Measurements from ENCODE around the gene MXD1.
"Not testable (repeated sequence)": the region's sequence is repeated elsewhere in the genome, so short reads cannot be mapped to it uniquely, and the experiment has no call there.

The MXD1 gene

GRCh38 chr2:69933839-69934613 lies 19.1 kb downstream of the MXD1 start:
- DNase-seq (ENCODE audit: low read depth), result peak; percentile 96

GRCh38 chr2:69934614-69934908 lies 19.7 kb downstream of the MXD1 start:
- DNase-seq (ENCODE audit: low read depth), result no peak

GRCh38 chr2:69935011-69935410 lies 20.1 kb downstream of the MXD1 start:
- DNase-seq (ENCODE audit: low read depth), result no peak

GRCh38 chr2:69936906-69937305 lies 22.0 kb downstream of the MXD1 start:
- no peak for DNase-seq (ENCODE audit: low read depth)

- no peak for DNase-seq (ENCODE audit: low read depth)
These were observed 23.1 kb downstream of the MXD1 start for GRCh38 chr2:69937968-69938367.

GRCh38 chr2:69939722-69940121 lies 24.8 kb downstream of the MXD1 start:
- no peak for DNase-seq (ENCODE audit: low read depth)

- no peak for DNase-seq (ENCODE audit: low read depth)
These were observed 25.8 kb downstream of the MXD1 start for GRCh38 chr2:69940691-69941090.

GRCh38 chr2:69943000-69943842 lies 28.3 kb downstream of the MXD1 start:
- DNase-seq (ENCODE audit: low read depth), result no peak

GRCh38 chr2:69943843-69944525 lies 29.1 kb downstream of the MXD1 start:
- no peak for DNase-seq (ENCODE audit: low read depth)

- DNase-seq (ENCODE audit: low read depth), result no peak
These were observed 29.8 kb downstream of the MXD1 start for GRCh38 chr2:69944756-69945155.

GRCh38 chr2:69945441-69945840 lies 30.5 kb downstream of the MXD1 start:
- no peak for DNase-seq (ENCODE audit: low read depth)

- DNase-seq (ENCODE audit: low read depth), result no peak
These were observed 31.0 kb downstream of the MXD1 start for GRCh38 chr2:69945941-69946340.

GRCh38 chr2:69946351-69947324 lies 31.7 kb downstream of the MXD1 start:
- DNase-seq (ENCODE audit: low read depth), result peak; percentile 52

- no peak for DNase-seq (ENCODE audit: low read depth)
These were observed 32.5 kb downstream of the MXD1 start for GRCh38 chr2:69947325-69947931.

GRCh38 chr2:69948032-69948962 lies 33.4 kb downstream of the MXD1 start:
- DNase-seq (ENCODE audit: low read depth), result peak; percentile 15

- no peak for DNase-seq (ENCODE audit: low read depth)
These were observed 34.2 kb downstream of the MXD1 start for GRCh38 chr2:69948963-69949645.

- peak; percentile 42 for DNase-seq (ENCODE audit: low read depth)
These were observed 35.3 kb downstream of the MXD1 start for GRCh38 chr2:69950241-69950640.

- not testable (repeated sequence) for DNase-seq (ENCODE audit: low read depth)
These were observed 35.8 kb downstream of the MXD1 start for GRCh38 chr2:69950671-69951070.

- DNase-seq (ENCODE audit: low read depth), result no peak
These were observed 37.6 kb downstream of the MXD1 start for GRCh38 chr2:69952336-69953115.

All from amniotic epithelial cell (primary cell).